Endothelial cell (in vitro differentiated cells): ENCODE data around the gene HIGD1B. TPM values are rescaled to one million over a fixed set of nuclear protein-coding genes. Genes with fewer than 3 reads are reported as not detected.

Experiments
- DNase-seq: peaks from one replicate; pipeline ENCODE4 v3.0.0; 2021; ENCODE audit warnings: low spot score
- H3K27ac Mint-ChIP-seq: one replicate; pipeline ENCODE4 v1.8.0; 2021; ENCODE audit warnings: mixed read lengths, inconsistent platforms; ENCODE audit not compliant: unreplicated experiment
- H3K27me3 Mint-ChIP-seq: one replicate; pipeline ENCODE4 v1.8.0; 2021; ENCODE audit warnings: mild to moderate bottlenecking, moderate library complexity, mixed read lengths, inconsistent platforms; ENCODE audit not compliant: unreplicated experiment
- H3K36me3 Mint-ChIP-seq: one replicate; pipeline ENCODE4 v1.8.0; 2021; ENCODE audit warnings: mild to moderate bottlenecking, low read depth, mixed read lengths, inconsistent platforms; ENCODE audit not compliant: unreplicated experiment
- H3K4me1 Mint-ChIP-seq: one replicate; pipeline ENCODE4 v1.8.0; 2021; ENCODE audit warnings: mild to moderate bottlenecking, mixed read lengths, inconsistent platforms; ENCODE audit not compliant: unreplicated experiment
- H3K4me3 Mint-ChIP-seq: one replicate; pipeline ENCODE4 v1.8.0; 2021; ENCODE audit warnings: mild to moderate bottlenecking, mixed read lengths, inconsistent platforms; ENCODE audit not compliant: unreplicated experiment
- H3K9me3 Mint-ChIP-seq: one replicate; pipeline ENCODE4 v1.8.0; 2021; ENCODE audit warnings: mixed read lengths, inconsistent platforms; ENCODE audit not compliant: unreplicated experiment
- CTCF ChIP-seq: fragments of 200-600 bp; sonication (generic); IDR thresholded peaks from one replicate; pipeline ENCODE4 v1.5.0; 2021; ENCODE audit warnings: antibody characterized with exemption; ENCODE audit not compliant: unreplicated experiment
- total RNA-seq: library from RNA; stranded (reverse); fragmentation: NEBNext Ultra II Directional; extraction: Animal tissue kit (Norgen Biotek cat#: 25700); gene quantifications from one replicate; pipeline ENCODE4 v1.2.1, GENCODE V29; 2021; ENCODE audit not compliant: unreplicated experiment

Gene HIGD1B
- total RNA-seq, 1 donor from 2014 or later: not detected

GRCh38 chr17:44878627-44879221 lies 31.0 kb downstream of the HIGD1B start:
- TF ChIP-seq CTCF: peak; percentile 51
- H3K9me3 Mint-ChIP-seq: no peaks in the 10 kb centered on the region
- peaks cover 49% of the 10 kb centered on the region for H3K36me3 Mint-ChIP-seq

GRCh38 chr17:44879376-44879775 lies 31.7 kb downstream of the HIGD1B start:
- DNase-seq: no peak
- Mint-ChIP-seq H3K36me3 (peaks cover 46% of the 10 kb centered on the region), H3K27ac (no peak overlapping the region), H3K9me3 (no peaks in the 10 kb centered on the region), H3K27me3 (no peaks in the 10 kb centered on the region), H3K4me3 (no peak overlapping the region), H3K4me1 (no peaks in the 10 kb centered on the region)
- TF ChIP-seq CTCF: no peak

More at GRCh38 chr17:44878627-44879221, 31.0 kb downstream of the HIGD1B start:
- DNase-seq: peak; percentile 23
- Mint-ChIP-seq H3K4me3 (no peak overlapping the region), H3K4me1 (no peaks in the 10 kb centered on the region), H3K27me3 (no peaks in the 10 kb centered on the region), H3K27ac (no peak overlapping the region)

GRCh38 chr17:44880062-44880461 lies 32.4 kb downstream of the HIGD1B start:
- no peak for TF ChIP-seq CTCF
- H3K27ac Mint-ChIP-seq: no peak overlapping the region
- DNase-seq: no peak
- no peaks in the 10 kb centered on the region for H3K27me3 Mint-ChIP-seq
- H3K4me1 Mint-ChIP-seq: no peaks in the 10 kb centered on the region
- peaks cover 46% of the 10 kb centered on the region for H3K36me3 Mint-ChIP-seq
- peak overlapping the region; percentile 20 for H3K4me3 Mint-ChIP-seq
- no peaks in the 10 kb centered on the region for H3K9me3 Mint-ChIP-seq

GRCh38 chr17:44881145-44881544 lies 33.5 kb downstream of the HIGD1B start:
- Mint-ChIP-seq H3K27me3 (no peaks in the 10 kb centered on the region), H3K4me1 (no peaks in the 10 kb centered on the region), H3K27ac (no peak overlapping the region), H3K36me3 (peaks cover 39% of the 10 kb centered on the region), H3K4me3 (no peak overlapping the region), H3K9me3 (no peaks in the 10 kb centered on the region)
- TF ChIP-seq CTCF: no peak
- no peak for DNase-seq

GRCh38 chr17:44884941-44885340 lies 37.3 kb downstream of the HIGD1B start:
- no peaks in the 10 kb centered on the region for H3K27me3 Mint-ChIP-seq
- no peak for DNase-seq
- H3K27ac Mint-ChIP-seq: no peak overlapping the region
- no peak overlapping the region for H3K4me3 Mint-ChIP-seq
- H3K4me1 Mint-ChIP-seq: no peaks in the 10 kb centered on the region
- no peaks in the 10 kb centered on the region for H3K9me3 Mint-ChIP-seq
- H3K36me3 Mint-ChIP-seq: peaks cover 35% of the 10 kb centered on the region
- no peak for TF ChIP-seq CTCF
